HG03469 (cell line): ENCODE measurements around the gene COG3.

Experiments
- ATAC-seq: cut with Tn5 transposase; IDR thresholded peaks from one replicate; pipeline ENCODE4 v1.9.1; 2021; ENCODE audit warnings: mild to moderate bottlenecking, moderate library complexity, moderate number of reproducible peaks; ENCODE audit not compliant: unreplicated experiment

COG3 gene

DNA sequence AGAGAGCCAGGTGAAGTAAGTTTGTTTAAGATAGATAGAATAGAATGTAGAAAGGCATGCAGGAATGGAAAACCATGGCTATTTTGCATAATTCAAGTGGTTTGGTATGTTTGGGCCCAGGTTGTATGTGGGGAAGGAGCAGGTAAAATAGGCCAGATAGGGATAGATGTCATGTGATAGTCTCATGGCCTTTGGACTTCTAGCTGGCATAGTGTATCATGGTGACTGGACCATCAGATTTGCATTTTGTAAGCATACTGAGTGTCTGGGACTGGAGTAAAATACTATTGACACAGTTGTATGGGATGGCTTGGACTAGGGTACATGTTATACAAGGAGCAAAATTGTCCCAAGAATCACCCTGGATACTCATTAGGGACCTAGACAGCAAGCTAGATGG is 38.9 kb downstream of the COG3 start:
- no peak for ATAC-seq

DNA sequence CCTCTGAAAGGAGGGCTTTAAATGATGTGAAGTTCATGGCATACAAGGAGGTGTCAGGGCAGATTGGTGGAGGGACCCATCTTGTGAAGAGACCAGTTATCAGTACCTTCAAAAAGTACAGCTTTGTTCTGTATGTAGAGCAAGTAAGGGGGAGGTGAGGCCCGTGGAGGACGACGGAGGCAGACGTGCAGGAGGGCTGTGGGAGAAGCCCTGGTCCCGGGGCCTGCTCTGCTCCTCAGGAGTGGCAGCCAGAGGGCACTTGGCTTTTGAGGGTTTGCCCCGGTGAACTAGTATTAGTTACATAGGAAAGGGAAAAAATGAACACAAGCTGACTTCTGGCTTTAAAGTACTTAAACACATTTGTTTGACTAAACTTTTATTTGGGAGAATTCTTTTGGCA is 42.1 kb downstream of the COG3 start:
- no peak for ATAC-seq

DNA sequence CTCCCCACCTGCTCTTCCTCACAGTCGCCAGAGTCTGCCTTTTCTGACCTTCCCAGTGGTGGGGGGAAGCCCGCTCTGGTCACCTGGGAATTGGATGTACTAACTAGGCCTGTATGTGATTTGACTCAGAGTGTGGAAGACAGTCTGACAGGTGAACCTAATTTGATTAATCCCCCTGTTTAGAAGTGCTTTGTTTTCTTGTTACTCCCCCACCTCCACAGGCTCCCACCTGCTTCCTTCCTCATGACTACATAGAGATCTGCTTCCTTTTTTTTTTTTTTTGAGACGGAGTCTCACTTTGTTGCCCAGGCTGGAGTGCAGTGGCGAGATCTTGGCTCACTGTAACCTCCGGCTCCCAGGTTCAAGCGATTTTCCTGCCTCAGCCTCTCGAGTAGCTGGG is 44.0 kb downstream of the COG3 start:
- no peak for ATAC-seq

DNA sequence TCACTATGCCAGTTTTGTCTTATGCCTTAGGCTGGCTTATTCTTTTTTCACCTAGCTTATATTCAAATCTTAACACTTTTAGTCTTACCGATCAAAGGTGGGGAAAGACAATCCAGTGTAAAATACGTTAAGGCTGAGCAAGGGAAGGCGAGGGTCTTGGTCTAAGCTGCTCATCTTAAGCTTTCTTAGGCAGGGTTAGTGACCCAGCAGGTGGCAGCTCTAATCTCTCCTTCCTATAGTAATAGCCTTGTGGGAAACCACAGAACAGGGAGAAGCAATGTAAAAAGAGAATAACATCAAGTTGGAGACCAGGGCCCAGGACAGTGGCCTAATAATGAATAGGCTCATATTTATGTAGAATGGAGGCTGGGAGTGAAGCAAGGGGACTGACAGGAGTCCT is 45.9 kb downstream of the COG3 start:
- no peak for ATAC-seq

DNA sequence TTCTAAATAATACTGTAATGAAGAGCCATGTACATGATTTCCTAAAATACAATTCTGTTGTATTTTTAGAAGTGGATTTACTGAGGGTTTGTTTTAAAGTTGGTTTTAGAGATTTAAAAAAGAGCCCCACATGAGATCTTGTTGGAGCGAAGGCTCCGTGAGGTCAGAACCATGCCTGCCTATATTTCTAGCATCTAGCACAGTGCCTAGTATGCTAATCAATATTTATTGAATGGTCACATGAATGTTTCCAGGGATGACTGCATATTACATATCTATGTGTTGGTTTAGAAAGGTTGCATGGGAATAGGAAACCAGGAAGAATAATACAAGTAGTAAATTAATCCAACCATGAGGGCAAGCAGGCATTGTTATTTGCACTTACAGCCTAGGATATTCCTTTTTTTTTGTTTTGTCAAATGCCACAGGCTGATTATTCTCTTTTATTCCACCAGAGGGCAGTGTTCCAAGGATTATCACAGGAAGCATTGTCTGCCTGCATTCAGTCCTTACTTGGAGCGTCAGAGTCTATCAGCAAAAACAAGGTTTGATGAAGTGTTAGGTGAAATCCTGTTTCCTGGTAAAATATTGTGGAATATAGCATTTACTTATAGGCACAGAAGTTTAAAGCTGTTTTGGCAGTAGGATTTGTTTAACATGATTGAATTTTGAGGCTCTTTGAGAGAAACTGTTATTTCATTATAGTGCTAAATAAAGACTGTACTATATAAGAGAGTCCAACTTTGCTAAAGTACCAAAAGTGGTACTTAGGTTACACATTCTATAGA is 46.8 kb downstream of the COG3 start:
- ATAC-seq = no peak

DNA sequence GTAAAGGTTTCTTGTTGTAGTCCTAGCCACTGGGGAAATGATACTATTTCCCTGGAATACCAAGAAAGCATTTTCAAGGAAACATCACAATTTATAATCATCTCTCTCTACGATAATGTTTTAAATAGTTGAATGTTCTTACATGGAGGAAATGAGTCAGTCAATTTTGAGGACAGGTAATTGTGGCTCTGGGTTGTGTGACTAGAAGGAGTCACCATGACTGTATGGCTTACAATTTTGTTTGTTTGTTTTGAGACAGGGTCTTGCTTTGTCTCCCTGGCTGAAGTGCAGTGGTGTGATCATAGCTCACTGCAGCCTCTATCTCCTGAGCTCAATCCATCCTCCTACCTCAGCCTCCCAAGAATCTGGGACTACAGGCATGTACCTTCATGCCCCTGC is 47.4 kb downstream of the COG3 start:
- no peak for ATAC-seq

DNA sequence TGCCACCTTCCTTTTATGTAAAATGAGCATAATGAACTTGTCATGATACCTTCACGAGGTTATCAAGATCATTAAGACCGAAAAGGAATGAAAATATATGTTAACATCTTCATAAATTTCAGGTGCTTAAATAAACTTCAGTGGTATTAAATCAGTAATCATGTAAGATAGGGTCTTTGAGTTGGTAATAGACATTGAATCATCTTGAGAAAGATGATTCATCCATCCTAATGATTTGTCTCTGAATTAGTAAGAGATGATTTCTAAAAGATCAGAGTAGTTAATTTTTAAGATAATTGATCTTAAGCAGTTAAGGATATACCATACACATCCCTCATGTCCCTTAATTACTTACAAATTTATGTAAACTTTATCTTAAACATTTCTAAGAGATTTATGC is 52.0 kb downstream of the COG3 start:
- no peak for ATAC-seq

DNA sequence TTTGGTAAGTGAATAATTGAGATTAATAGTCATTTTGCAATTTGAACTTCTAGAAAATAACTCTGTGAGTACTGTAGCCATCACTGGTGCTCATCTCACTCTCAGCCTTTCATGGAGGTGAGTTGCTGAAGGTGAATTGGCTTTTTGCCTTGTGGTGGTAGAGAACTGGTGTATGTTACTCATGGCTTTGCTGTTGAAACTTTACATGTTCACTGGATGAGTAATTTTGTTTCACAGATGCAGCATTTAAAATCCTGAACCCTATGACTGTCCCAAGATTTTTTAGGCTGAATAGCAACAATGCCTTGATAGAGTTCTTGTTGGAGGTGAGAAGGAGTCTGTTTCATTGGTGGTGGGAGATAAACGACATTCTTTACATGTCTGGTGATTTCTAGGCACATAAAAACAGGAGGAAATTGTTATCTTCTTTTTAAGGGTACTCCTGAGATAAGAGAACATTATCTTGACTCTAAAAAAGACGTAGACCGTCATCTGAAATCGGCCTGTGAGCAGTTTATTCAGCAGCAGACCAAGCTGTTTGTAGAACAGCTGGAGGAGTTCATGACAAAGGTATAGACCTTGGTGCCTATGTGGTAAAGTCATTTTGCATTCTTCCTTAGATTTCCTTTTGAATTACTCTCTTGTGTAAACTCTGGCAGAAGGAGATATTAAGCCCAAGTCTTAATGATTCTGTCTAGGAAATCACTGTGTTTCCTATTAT is 53.9 kb downstream of the COG3 start:
- ATAC-seq = no peak

DNA sequence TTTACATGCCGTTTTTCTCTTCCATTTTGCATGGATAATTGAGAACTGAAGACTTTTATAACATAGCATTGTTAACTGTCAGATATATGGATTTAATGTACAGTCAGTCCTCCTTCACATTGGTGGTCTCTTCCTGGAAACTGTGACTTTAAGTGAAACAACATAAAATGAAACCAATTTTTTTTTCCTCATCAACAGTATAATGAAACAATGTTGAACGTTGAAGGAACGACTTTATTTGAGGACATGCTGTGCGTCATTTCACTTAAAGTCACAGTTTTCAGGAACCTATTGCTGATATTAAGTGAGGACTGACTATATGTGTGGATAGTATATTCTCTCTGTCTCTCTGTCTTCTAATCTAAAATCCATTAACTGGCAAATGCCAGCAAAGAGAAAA is 54.8 kb downstream of the COG3 start:
- ATAC-seq = no peak

DNA sequence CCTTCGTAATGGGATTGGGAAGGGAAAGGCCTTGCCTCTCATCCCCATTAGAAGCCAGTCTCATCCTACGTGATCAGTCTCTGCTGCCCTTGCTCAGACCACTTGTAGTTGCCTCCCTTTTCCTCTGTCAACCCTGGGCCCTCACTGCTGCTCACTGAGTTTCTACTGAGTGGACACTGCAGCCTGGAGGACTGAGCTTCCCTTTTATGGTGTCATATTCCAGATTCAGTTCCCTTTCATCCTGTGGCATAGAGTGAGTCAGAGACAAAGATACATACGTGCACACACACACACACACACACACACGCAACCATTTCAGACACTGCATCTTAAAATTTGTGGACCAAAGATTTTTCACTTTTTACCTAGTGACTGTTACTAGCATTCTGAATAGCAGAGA is 56.6 kb downstream of the COG3 start:
- no peak for ATAC-seq

DNA sequence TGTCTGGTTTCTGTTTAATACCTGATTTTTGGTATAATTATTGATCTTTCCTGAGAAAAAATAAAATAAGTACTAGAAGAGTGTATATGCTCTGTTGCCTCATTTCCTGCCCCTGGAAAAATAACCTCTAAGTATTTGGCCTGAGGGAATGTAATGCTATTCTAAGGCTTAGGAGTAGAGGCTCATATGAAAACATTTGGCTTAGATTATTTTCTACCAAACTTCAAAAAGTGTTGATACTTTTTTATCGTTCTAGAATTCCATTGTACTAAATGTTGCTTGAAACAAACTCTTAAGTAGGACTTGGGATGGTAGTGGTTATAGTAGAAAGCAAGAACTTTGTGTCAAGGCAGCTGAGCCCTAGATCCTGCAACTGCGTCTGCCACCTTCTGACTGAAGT is 57.8 kb downstream of the COG3 start:
- no peak for ATAC-seq

DNA sequence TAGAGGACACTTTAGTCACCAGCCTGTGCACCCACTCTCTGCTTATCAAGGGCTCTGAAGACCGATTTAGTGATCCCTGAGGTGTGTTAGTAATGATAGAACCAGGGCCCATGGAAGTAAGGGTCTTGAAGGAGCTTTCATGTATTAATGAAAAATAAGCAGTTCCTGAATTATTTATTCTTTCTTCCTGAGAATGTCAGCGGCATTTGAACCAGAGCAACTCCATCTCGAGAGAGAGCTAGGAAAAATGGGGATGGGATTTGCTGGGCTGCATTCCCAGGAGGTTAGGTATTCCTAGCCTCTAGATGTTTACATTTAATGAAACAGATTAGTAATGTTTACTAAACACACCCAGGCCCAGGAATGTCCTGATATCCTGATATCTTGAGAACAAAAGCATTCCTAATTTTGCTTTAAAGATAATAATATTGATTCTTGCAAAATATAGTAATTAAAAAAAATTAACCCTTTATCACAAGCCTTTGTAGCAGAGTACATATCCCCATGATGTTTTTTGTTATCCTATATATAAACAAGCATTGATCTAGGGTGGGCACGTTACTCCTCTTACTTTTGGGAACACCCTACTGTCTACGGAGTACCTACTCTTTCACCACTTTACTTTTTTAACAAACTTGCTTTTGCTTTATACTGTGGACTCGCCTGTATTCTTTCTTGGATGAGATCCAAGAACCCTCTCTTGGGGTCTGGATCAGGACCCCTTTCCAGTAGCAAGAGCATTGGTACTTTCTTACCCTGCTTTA is 63.1 kb downstream of the COG3 start:
- ATAC-seq = no peak

DNA sequence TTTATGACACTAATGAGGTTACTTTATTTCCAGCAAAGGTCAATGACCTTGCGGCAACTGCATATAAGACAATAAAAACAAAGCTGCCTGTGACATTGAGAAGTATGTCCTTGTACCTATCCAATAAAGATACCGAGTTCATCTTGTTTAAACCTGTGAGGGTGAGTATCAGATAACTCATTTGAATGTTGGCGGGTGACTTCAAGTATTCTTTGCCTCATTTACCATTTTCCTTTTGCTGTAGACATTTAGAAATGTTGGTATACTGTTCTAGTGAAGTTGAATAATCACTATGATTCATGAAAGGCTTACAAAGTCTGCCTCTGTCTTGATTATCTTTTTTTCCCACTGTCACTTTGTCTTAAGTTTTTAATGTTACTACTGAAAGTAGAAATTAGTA is 65.0 kb downstream of the COG3 start:
- ATAC-seq = no peak

DNA sequence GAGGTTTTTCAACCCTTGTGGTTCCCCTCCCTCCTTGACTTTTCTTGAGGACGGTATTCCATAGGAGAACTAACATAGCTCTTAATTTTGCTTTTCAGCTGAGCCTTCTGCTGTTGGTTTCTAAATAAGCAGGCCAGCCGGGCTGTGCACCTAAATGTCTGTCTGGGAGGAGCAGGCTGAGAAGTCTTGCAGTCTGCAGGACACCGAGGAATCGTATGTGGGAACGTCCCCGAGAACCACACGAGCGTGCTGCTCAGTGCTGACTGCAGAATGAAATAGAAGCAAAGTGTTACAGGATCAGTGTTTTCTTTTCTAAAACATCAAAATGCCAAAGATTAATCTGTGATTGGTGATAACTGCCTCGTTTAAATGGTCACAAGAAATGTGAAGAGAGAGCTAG is 69.9 kb downstream of the COG3 start:
- no peak for ATAC-seq

DNA sequence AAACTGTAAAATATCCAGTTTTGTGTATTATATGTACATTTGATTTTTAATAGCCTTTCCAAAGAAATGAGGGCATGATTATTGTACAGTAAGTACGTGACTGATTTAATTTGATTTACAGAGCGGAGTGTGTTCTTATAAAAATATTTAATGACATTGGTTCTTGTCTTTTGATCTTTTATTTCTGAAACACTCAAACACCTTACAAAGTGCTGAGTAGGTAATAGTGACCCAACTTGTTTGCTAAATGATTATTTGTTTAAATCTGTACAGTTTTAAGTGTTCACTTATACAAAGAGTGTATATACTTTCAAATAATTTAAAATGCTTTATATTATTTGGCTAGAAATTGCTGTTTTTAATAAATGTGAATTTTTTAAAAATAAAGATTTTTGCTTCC is 71.5 kb downstream of the COG3 start:
- no peak for ATAC-seq

DNA sequence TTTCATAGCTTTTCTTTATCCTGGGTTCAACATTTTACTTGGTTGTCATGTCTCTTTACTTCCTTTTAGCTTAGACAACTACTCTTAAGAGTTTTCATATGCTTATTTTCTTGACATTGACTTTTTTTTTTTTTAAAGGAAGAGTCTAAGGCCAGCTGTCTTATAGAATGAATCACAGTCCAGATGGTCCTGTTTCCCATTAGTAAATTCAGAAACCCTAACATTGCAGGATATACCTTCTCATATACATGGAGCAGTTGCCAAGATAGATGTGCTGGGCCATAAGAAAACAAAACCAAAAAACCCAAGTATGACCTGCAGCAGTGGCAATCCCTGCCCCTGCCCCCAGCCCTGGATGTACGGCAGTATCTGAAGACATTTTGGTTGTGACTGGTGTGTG is 72.8 kb downstream of the COG3 start:
- no peak for ATAC-seq

DNA sequence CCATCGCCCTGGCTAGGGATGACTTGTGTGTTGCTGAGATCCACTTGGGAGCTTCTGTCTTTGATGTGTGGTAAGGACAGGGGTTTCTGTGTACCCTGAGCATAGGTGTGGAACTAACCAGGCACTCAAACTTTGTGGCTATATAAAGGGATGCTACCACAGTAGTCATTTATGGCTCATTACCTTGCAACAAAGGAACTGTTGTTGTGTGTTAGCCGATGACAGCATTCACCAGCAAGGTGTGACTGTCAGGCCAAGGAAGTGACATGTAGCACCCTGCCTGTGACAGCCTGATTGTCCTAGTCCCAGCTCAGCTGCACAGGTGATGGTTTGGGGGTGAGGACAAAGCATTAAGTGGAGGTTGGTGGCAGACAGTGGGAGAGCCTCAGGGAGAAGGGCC is 73.6 kb downstream of the COG3 start:
- no peak for ATAC-seq

DNA sequence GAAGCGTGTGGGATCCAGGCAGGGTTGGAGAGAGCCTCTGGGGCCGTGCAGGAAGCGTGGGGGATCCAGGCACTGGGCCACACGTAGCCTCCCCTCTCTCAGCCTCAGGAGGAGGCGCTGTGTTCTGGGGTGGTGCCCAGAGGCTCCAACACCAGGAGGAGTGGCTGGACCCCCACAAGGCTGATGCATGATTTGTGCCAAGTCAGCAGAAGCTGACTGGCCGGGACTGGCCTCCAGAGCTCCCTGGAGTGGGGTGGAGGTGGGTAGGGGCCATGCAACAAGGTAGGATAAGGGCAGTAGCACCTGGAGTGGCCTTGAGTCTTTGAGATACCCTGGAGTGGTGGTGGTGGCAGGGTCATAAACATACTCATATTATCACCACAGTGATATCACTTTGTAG is 75.5 kb downstream of the COG3 start:
- ATAC-seq = no peak

DNA sequence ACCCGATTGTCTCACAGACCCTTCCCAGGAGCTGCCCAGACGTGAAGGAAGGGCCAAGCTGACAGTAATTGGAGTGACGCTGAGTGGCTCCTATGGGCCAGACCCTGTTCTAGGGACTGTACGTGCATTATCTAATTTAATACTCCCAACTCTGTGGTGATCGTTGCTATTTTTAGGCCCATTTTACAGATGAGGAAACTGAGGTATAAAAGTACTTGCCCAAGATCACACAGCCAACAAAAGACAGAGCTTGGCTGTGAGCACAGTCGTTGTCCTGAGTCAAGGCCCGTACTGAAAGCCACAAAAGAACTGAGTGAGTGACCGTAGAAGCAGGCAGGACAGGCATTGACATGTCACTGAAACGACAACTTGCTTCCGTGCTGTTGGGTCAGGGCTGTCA is 76.1 kb downstream of the COG3 start:
- no peak for ATAC-seq

DNA sequence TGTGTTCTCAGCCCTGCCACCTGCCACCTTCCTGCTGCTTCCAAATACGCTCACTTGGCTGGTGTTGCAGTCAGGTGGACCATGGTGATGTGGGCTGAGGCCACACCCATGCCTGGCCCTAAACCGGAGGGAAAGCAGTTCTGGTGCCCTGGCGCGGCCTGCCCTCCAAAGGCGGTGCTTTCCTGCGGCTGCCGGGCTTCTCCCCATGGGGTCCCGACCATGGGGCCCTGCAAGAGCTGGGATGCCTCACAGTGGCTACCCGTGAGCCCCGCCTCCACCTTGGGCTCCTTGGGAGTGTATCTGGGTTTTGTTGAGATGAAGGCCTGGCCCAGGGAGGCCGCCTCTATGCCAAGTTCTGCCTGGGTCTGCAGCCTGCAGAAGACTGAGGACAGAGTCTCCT is 77.1 kb downstream of the COG3 start:
- no peak for ATAC-seq

DNA sequence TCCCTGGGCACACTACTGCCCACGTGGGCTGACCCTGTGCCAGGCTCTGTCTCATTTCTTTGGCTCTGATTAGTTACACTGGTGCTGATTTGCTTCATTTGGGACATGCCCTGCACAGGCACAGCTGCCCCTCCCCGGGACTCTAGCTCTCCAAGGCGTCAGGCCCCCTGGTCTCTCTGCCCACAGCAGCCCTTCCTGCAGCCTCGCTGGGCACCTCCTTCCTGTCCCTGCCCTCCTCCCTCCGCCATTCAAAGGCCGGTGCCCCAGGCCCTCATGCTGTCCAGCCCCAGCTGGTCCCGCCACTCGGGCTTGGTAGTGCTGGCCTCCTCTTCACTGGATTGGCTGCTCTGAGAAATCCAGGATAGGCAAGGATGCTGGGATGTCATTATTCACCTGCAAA is 77.7 kb downstream of the COG3 start:
- no peak for ATAC-seq

DNA sequence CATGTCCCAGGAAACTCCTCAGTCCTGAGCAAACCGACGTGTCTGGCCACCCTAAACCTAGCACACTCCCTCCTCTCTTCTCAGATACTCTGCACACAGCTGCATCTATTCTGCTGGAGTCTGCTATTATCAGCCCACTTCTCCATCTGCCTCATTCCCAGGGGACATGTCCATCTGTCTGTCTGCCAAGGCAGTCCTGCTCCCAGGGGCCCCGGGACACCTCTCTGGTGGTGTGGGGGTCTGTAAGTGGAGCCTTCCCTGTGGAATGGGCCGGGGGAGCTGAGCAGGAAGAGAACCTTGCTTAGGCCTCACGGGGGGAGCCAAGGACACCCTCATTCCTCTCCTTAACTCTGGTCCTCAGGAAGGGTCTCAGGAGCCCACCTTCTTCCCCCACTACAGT is 78.1 kb downstream of the COG3 start:
- ATAC-seq = no peak
